Stimulated activated CD4-positive, alpha-beta T cell treated with anti-CD3 and anti-CD28 coated beads, Interleukin-1b, Interleukin-23, amount 100 ng/mL, for 24 hours (primary cell): ENCODE results near the gene SLC25A21.
"Not testable (repeated sequence)": the region's sequence is repeated elsewhere in the genome, so short reads cannot be mapped to it uniquely, and the experiment has no call there.

Experiments used
- DNase-seq, 4 experiments: peaks; one replicate each; pipeline ENCODE4 v3.0.0-alpha.2; 2020; ENCODE audit warnings: low read depth in 4 of 4, low spot score in 1 of 4

The SLC25A21 gene

DNA sequence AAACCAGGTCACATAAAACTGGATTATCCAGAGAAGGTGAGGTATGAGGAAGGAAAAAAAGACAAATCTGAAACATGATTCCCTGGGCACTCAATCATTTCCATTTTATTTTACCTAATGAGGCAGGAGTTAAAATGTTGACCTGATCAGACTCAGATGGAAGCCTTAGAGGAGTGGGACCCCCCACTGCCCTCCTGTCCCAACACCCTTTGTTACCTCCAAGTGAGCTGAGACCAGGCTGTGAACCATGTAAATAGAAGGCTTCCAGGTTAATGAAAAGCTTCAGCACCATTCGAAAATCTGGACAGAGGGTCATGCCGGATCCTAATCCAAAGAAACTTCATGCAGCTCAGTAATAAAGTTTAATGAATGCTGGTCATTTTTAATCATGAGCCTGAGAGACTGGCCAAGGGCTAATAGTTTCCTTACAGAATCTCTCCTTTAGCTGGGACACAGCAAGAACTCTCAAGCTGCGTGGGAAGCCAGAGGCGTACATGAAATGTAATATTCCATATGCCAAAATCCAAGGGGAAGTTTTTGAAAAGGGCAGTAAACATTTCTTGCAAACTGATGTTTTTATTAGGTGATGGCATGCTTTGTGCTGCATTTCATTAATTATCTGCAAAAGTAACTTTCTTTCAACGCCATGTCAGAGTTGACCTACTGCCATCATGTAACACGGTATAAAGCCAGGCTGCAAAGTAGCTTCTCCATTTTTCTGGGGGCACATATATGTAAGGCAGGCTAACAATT, 327.8 kb downstream of the SLC25A21 start:
- no peak for DNase-seq

GRCh38 chr14:36843410-36843809, 329.0 kb downstream of the SLC25A21 start:
- no peak for DNase-seq

DNA sequence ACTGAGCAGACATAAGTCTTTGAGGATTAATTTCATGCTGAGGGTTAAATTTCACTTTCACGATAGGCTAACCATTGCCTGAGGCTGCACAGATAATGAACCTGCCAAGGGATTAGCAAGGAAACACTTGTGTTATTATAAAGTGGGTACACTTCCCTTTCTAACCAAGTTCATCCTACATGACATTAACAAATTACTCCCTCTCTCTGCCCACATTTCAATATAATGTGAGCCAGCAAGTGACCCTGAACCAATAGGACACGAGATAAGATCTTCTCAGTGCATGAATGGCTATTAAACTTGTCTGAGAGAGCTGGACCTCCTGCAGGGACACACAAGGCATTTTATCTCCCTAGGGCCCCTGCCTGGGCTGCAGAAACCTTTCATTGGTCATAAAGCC, 337.3 kb downstream of the SLC25A21 start:
- DNase-seq: no peak

- no peak for DNase-seq
These were observed 338.1 kb downstream of the SLC25A21 start for GRCh38 chr14:36834293-36834692.

- DNase-seq: no peak
These were observed 342.9 kb downstream of the SLC25A21 start for GRCh38 chr14:36829547-36829946.

DNA sequence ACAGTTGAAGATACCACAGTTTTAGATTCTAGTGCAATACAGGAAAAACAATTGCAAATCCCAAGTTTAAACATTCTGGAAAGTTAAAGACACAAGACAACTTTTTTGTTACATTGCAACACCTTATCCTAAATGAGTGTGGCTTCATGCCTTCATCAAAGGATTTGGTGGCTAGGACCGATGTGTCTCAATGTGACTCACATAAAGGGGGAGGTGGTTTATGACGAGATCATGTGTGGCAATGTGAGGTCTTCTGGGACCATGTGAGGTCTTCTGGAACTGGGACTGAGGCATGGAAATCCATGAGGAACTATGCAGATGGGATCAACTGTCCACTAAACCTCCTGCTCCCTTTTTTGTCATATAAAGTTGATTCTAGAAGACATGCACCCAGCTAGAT, 344.5 kb downstream of the SLC25A21 start:
- DNase-seq: no peak

GRCh38 chr14:36826614-36827013, 345.8 kb downstream of the SLC25A21 start:
- no peak for DNase-seq

GRCh38 chr14:36824854-36825253, 347.6 kb downstream of the SLC25A21 start:
- no peak for DNase-seq

DNA sequence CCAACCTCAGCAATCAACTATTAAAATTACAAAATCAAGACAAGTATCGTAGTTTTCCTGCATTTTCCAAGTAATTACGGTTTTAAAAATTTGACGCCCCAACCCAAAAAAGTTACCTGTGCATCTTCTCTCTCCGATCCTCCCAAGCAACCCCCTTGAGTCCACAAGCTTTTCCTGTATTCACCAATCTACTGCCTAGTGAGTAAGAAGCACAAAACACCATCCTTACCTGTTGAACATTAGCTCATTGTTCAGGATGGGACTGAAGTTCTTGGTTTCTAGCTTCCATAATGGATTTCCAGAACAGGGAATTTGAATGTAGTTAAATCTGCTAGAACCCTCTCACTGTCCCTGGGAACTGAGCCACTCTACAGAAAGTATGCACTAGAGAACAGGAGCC, 348.8 kb downstream of the SLC25A21 start:
- DNase-seq: no peak

GRCh38 chr14:36822685-36823084, 349.7 kb downstream of the SLC25A21 start:
- no peak for DNase-seq

- no peak for DNase-seq
These were observed 351.5 kb downstream of the SLC25A21 start for GRCh38 chr14:36820901-36821300.

GRCh38 chr14:36820111-36820709, 352.2 kb downstream of the SLC25A21 start:
- DNase-seq: no peak

- DNase-seq: no peak
These were observed 353.5 kb downstream of the SLC25A21 start for GRCh38 chr14:36818794-36819384.

DNA sequence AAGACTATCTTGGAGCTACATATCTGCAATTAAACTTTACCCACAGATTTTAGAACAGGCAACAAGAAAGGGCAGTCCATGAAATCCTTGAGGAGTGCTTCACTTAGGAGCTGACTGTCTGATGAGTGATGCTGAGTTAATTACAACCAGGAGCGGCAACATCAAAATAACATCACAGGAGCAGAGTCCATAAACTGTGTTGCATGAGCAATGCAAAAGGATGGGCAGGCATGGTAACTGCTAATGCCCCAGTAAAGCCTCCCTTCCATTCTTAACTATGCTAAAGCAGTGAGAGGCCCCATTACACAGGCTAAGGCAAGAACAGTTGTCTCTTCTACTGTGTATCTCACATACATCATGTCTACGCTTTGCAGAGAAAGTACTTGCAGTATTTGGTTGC, 354.2 kb downstream of the SLC25A21 start:
- no peak for DNase-seq

DNA sequence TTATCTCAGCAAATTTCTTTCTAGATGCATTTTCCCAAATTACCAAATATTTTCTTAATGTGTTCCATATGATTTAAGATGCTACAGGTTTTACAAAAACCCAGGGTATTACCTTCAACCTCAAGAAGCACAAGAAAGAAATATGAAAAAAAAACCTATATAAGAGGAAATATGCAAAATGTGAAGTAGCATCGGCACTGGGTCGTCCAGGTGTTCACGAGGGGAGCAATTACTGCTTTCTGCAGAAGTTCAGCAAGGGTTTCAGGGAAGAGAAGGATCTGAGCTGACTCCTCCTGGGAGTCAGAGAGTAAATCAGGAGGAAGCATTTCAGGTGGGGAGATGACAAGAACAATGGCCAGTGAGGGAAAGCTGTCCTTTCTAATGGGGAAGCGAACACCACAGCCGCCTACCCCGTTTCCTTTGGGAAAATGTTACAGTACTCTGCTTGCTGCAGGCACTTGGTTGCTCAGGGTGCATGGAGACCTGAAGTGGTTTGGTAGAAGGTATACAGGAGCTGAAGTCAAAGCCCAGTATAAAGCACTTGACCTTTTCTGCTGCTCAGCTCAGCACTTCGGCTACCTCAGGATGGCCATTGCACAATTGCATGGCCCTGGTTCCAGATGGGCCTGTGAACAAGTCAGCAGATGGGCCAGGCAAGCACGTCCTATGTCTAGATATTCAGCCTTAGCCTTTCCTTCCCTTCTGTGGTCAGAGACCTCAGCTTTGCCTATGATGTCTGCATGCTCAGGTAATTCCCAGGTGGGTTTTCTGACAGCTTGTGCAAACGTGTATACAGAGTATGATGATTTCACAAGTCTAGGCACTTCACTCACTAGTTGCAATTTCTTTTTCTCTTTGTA, 355.1 kb downstream of the SLC25A21 start:
- no peak for DNase-seq

DNA sequence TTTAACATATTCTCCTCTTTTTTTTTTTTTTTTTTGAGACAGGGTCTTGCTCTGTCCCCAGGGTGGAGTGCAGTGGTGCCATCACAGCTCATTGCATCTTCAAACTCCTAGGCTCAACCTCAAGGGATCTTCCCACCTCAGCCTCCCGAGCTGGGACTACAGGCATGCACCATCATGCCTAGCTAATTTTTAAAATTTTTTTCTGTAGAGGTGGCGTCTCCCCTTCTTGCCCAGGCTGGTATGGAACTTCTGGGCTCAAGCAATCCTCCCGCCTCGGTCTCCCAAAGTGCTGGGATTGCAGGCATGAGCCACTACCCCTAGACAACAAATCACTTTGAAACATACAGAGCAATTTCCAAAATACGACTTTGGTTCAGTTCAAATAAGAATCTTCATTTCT, 355.9 kb downstream of the SLC25A21 start:
- DNase-seq: no peak

DNA sequence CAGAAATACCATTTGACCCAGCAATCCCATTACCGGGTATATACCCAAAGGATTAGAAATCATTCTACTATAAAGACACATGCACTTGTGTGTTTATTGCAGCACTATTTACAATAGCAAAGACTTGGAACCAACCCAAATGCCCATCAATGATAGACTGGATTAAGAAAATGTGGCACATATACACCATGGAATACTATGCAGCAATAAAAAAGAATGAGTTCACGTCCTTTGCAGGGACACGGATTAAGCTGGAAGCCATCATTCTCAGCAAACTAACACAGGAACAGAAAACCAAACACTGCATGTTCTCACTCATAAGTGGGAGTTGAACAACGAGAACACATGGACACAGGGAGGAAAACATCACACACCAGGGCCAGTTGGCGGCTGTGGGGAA, 357.6 kb downstream of the SLC25A21 start:
- DNase-seq: not testable (repeated sequence)

DNA sequence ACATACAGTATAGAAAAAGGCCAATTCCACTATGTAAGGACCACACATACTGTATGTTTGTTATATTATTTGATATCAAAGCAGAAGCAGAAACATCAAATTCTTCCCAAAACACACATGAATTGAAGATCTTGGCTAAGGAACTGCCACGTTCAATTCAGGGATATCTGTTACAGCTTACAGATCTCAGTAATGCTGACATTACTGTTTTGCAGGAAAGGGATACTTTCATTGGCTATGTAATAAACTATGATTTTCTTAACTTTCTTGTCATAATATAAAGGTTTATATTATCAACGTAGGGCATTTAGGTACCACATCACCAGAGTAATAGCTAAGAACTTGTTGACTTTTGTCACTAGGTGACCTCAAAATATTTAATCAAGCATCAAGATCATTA, 362.2 kb downstream of the SLC25A21 start:
- no peak for DNase-seq

DNA sequence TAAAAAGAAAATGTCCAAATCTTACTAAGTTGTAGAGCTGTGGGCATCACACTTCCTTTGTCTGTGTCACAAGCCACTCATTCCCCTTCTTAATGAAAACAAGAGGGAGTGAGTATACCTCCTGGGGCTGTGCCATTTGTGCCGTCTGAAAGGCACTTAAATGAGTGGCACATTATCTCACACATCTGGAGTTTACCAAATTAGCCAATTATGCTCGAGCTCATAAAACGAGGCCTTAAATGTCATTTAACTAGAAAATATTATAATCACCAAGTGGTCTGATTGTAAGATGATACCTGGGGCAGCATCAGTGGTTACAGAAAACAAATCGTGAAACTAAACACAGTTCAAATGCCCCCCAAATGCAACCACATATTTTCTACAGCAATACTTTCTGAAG, 364.7 kb downstream of the SLC25A21 start:
- no peak for DNase-seq

DNA sequence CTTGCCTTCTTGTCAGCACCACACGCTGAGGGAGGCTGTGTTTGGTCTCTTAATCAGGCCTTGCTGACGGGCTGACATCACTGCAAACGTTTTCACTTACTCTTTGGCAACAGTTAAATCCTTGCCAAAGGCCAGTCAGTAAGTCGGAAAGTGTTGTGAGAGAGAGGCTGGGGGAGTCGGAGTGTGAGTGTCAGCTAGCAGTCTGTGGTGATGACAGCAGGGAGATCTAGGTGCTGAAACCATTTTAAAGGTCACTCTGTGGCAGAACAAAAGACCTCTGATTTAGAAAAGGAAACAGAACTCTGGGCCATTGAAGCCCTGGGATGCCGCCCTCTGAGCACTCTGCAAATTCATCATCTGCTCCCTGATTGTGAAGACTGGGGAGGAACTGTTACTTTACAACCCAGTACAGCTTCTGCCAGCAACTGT, 367.3 kb downstream of the SLC25A21 start:
- DNase-seq: no peak

- no peak for DNase-seq
These were observed 374.8 kb downstream of the SLC25A21 start for GRCh38 chr14:36797634-36798033.

- no peak for DNase-seq
These were observed 381.0 kb downstream of the SLC25A21 start for GRCh38 chr14:36791402-36791801.
